ENCODE results near the gene RNF212B.

Gene RNF212B

DNA sequence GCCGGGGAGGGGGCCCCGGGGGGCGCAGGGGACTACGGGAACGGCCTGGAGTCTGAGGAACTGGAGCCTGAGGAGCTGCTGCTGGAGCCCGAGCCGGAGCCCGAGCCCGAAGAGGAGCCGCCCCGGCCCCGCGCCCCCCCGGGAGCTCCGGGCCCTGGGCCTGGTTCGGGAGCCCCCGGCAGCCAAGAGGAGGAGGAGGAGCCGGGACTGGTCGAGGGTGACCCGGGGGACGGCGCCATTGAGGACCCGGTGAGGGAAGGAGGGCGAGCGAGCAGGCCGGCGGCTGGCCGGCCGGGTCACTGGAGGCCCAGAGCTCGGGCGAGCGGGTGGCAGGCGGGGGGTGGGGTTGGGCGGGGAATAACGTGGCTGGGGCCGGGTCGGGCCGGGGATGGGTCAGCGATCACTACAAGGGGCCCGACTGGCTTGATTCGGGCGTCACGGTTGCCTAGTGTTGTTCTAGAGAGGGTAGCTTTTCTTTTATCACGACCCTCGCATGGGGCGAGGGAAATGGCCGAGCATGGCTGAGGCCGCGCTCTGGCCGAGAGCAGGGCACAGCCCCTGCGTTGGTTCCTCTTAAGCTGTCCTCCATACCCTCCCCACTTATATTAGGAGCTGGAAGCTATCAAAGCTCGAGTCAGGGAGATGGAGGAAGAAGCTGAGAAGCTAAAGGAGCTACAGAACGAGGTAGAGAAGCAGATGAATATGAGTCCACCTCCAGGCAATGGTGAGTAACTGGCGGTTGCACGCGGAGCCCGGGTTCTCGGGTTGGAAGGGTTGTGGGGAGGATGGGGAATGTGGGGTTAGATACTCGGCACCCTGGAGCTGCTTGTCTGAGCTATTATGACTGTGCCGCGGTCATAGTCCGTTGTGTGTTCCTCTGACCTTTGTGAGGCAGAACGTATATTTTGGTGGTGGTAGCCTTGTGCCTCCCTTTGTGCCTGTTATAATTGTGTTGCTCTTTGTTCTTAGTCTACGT is 84.1 kb downstream of the RNF212B start:
- H3K27ac ChIP-seq: peak overlapping the region; percentile 94
- TF ChIP-seq, protein P1, sequence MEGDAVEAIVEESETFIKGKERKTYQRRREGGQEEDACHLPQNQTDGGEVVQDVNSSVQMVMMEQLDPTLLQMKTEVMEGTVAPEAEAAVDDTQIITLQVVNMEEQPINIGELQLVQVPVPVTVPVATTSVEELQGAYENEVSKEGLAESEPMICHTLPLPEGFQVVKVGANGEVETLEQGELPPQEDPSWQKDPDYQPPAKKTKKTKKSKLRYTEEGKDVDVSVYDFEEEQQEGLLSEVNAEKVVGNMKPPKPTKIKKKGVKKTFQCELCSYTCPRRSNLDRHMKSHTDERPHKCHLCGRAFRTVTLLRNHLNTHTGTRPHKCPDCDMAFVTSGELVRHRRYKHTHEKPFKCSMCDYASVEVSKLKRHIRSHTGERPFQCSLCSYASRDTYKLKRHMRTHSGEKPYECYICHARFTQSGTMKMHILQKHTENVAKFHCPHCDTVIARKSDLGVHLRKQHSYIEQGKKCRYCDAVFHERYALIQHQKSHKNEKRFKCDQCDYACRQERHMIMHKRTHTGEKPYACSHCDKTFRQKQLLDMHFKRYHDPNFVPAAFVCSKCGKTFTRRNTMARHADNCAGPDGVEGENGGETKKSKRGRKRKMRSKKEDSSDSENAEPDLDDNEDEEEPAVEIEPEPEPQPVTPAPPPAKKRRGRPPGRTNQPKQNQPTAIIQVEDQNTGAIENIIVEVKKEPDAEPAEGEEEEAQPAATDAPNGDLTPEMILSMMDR (conservative IDR thresholded peaks at IDR 0.05): no peak

Data from VCaP (cell line).